ENCODE measurements around the gene MAP7.

- no peak for TF ChIP-seq CTCF (IDR thresholded peaks at IDR 0.05)
- TF ChIP-seq POLR2A (IDR thresholded peaks at IDR 0.05), result no peak
These were observed 231.5 kb downstream of the MAP7 start for GRCh38 chr6:136318676-136319075.
